ENCODE data around the gene ZNF808.
A peak's percentile ranks its signal among the peaks of the same experiment; 100 is the strongest.
"Not testable (repeated sequence)": the region's sequence is repeated elsewhere in the genome, so short reads cannot be mapped to it uniquely, and the experiment has no call there.

ZNF808 gene
- 23.8 to 86.0 (median 39.1) reads per million in 9 experiments for total RNA-seq

- Mint-ChIP-seq H3K27ac (peak within 1 kb of the TSS; percentile 97 to 99), H3K9me3 (no peaks in the 10 kb centered on the region), H3K36me3 (ENCODE audit: insufficient read depth) (peaks cover 20% of the 10 kb centered on the region), H3K4me1 (ENCODE audit: low read depth in 2 of 2) (peaks cover 17 to 18% of the 10 kb centered on the region in 2 donors), H3K4me3 (peak within 1 kb of the TSS; percentile 92 to 95), H3K27me3 (peaks cover 0 to under 1% of the 10 kb centered on the region in 2 donors)
- ATAC-seq (replicated peaks) (peak; percentile 92), DNase-seq (peak; percentile 86 to 89 (median 89))
These were observed at the start of gene ZNF808 for GRCh38 chr19:52527134-52527955. Gene ZNF808 (plus strand): TSS chr19:52527668. CDS start chr19:52543285, 15,617 bp downstream.

GRCh38 chr19:52484111-52484743 lies 43.2 kb upstream of the ZNF808 start:
- peaks cover 13 to 20% of the 10 kb centered on the region in 2 donors for H3K27me3 Mint-ChIP-seq
- not testable (repeated sequence) for H3K4me3 Mint-ChIP-seq; H3K4me1 Mint-ChIP-seq (ENCODE audit: low read depth in 2 of 2); DNase-seq; H3K36me3 Mint-ChIP-seq (ENCODE audit: insufficient read depth); ATAC-seq (replicated peaks); H3K27ac Mint-ChIP-seq
- peaks cover 7 to 11% of the 10 kb centered on the region in 2 donors for H3K9me3 Mint-ChIP-seq

GRCh38 chr19:52485064-52485463 lies 42.4 kb upstream of the ZNF808 start:
- H3K4me1 Mint-ChIP-seq (ENCODE audit: low read depth in 2 of 2); H3K4me3 Mint-ChIP-seq; H3K36me3 Mint-ChIP-seq (ENCODE audit: insufficient read depth); ATAC-seq (replicated peaks); DNase-seq; H3K27ac Mint-ChIP-seq: not testable (repeated sequence)
- Mint-ChIP-seq H3K9me3 (peaks cover 7 to 11% of the 10 kb centered on the region in 2 donors), H3K27me3 (peaks cover 13 to 20% of the 10 kb centered on the region in 2 donors)

- H3K9me3 Mint-ChIP-seq: peaks cover 7 to 11% of the 10 kb centered on the region in 2 donors
These were observed 41.8 kb upstream of the ZNF808 start for GRCh38 chr19:52485561-52486240.

GRCh38 chr19:52492201-52492993 lies 35.1 kb upstream of the ZNF808 start:
- Mint-ChIP-seq H3K4me3 (peak overlapping the region in 1 of 2 donors; percentile 33), H3K4me1 (ENCODE audit: low read depth in 2 of 2) (peaks cover 3% of the 10 kb centered on the region in 2 donors), H3K27me3 (peaks cover 8 to 11% of the 10 kb centered on the region in 2 donors), H3K9me3 (peaks cover 8 to 9% of the 10 kb centered on the region in 2 donors), H3K36me3 (ENCODE audit: insufficient read depth) (peaks cover 5% of the 10 kb centered on the region), H3K27ac (no peak overlapping the region)
- peak; percentile 42 for ATAC-seq (replicated peaks)
- peak in 2 of 3 experiments; percentile 1 to 2 for DNase-seq

More at GRCh38 chr19:52485561-52486240, 41.8 kb upstream of the ZNF808 start:
- H3K4me1 Mint-ChIP-seq (ENCODE audit: low read depth in 2 of 2); ATAC-seq (replicated peaks); H3K4me3 Mint-ChIP-seq; H3K36me3 Mint-ChIP-seq (ENCODE audit: insufficient read depth); H3K27ac Mint-ChIP-seq; DNase-seq: not testable (repeated sequence)
- peaks cover 13 to 20% of the 10 kb centered on the region in 2 donors for H3K27me3 Mint-ChIP-seq

- Mint-ChIP-seq H3K4me3 (peak overlapping the region in 1 of 2 donors; percentile 33), H3K27me3 (peaks cover 8 to 11% of the 10 kb centered on the region in 2 donors), H3K36me3 (ENCODE audit: insufficient read depth) (peaks cover 5% of the 10 kb centered on the region), H3K9me3 (peaks cover 8 to 9% of the 10 kb centered on the region in 2 donors), H3K4me1 (ENCODE audit: low read depth in 2 of 2) (peaks cover 3% of the 10 kb centered on the region in 2 donors), H3K27ac (no peak overlapping the region)
- ATAC-seq (replicated peaks) (peak; percentile 32), DNase-seq (no peak)
These were observed 34.4 kb upstream of the ZNF808 start for GRCh38 chr19:52492994-52493470.

- peaks cover 3% of the 10 kb centered on the region in 2 donors for H3K4me1 Mint-ChIP-seq (ENCODE audit: low read depth in 2 of 2)
- ATAC-seq (replicated peaks) (no peak), DNase-seq (no peak)
- peaks cover 12 to 14% of the 10 kb centered on the region in 2 donors for H3K9me3 Mint-ChIP-seq
- H3K27ac Mint-ChIP-seq: no peak overlapping the region
- H3K27me3 Mint-ChIP-seq: peaks cover 8 to 11% of the 10 kb centered on the region in 2 donors
- no peak overlapping the region for H3K4me3 Mint-ChIP-seq
- peaks cover 8% of the 10 kb centered on the region for H3K36me3 Mint-ChIP-seq (ENCODE audit: insufficient read depth)
These were observed 33.0 kb upstream of the ZNF808 start for GRCh38 chr19:52494518-52494917.

GRCh38 chr19:52498571-52498970 lies 28.9 kb upstream of the ZNF808 start:
- H3K27me3 Mint-ChIP-seq: peaks cover under 1 to 6% of the 10 kb centered on the region in 2 donors
- ATAC-seq (replicated peaks) (no peak), DNase-seq (no peak)
- H3K9me3 Mint-ChIP-seq: peaks cover 14 to 21% of the 10 kb centered on the region in 2 donors
- no peak overlapping the region for H3K27ac Mint-ChIP-seq
- peaks cover 8% of the 10 kb centered on the region for H3K36me3 Mint-ChIP-seq (ENCODE audit: insufficient read depth)
- no peaks in the 10 kb centered on the region for H3K4me1 Mint-ChIP-seq (ENCODE audit: low read depth in 2 of 2)
- H3K4me3 Mint-ChIP-seq: no peak overlapping the region

- H3K27ac Mint-ChIP-seq; H3K4me1 Mint-ChIP-seq (ENCODE audit: low read depth in 2 of 2); H3K27me3 Mint-ChIP-seq; H3K4me3 Mint-ChIP-seq; DNase-seq; ATAC-seq (replicated peaks): not testable (repeated sequence)
- Mint-ChIP-seq H3K9me3 (peaks cover 11 to 17% of the 10 kb centered on the region in 2 donors), H3K36me3 (ENCODE audit: insufficient read depth) (peaks cover 11% of the 10 kb centered on the region)
These were observed 27.0 kb upstream of the ZNF808 start for GRCh38 chr19:52500474-52500873.

- not testable (repeated sequence) for ATAC-seq (replicated peaks); DNase-seq; H3K27me3 Mint-ChIP-seq; H3K27ac Mint-ChIP-seq; H3K4me1 Mint-ChIP-seq (ENCODE audit: low read depth in 2 of 2); H3K4me3 Mint-ChIP-seq
- Mint-ChIP-seq H3K36me3 (ENCODE audit: insufficient read depth) (peaks cover 14% of the 10 kb centered on the region), H3K9me3 (peaks cover 11 to 14% of the 10 kb centered on the region in 2 donors)
These were observed 26.5 kb upstream of the ZNF808 start for GRCh38 chr19:52500991-52501390.

- H3K27me3 Mint-ChIP-seq: no peaks in the 10 kb centered on the region
- DNase-seq (no peak), ATAC-seq (replicated peaks) (no peak)
- H3K9me3 Mint-ChIP-seq: peaks cover 11 to 12% of the 10 kb centered on the region in 2 donors
- H3K36me3 Mint-ChIP-seq (ENCODE audit: insufficient read depth): peaks cover 6% of the 10 kb centered on the region
- H3K4me1 Mint-ChIP-seq (ENCODE audit: low read depth in 2 of 2): peaks cover 0 to 3% of the 10 kb centered on the region in 2 donors
- H3K27ac Mint-ChIP-seq: no peak overlapping the region
- H3K4me3 Mint-ChIP-seq: no peak overlapping the region
These were observed 20.2 kb upstream of the ZNF808 start for GRCh38 chr19:52507266-52507665.

GRCh38 chr19:52516191-52516590 lies 11.3 kb upstream of the ZNF808 start:
- H3K9me3 Mint-ChIP-seq: peaks cover 8 to 12% of the 10 kb centered on the region in 2 donors

More at GRCh38 chr19:52516191-52516590, 11.3 kb upstream of the ZNF808 start:
- ATAC-seq (replicated peaks) (no peak), DNase-seq (no peak)
- Mint-ChIP-seq H3K27ac (no peak overlapping the region), H3K4me3 (no peak overlapping the region), H3K27me3 (peaks cover 24 to 30% of the 10 kb centered on the region in 2 donors), H3K36me3 (ENCODE audit: insufficient read depth) (no peaks in the 10 kb centered on the region), H3K4me1 (ENCODE audit: low read depth in 2 of 2) (peaks cover 0 to 2% of the 10 kb centered on the region in 2 donors)
